Stimulated activated CD8-positive, alpha-beta memory T cell treated with anti-CD3 and anti-CD28 coated beads, Interleukin-4, amount 100 ng/mL, for 4 hours (primary cell): ENCODE data around the gene DSCAM.

Source experiments
- DNase-seq, 2 donors: peaks; one replicate each; pipeline ENCODE4 v3.0.0-alpha.2; 2020; ENCODE audit warnings: low read depth in 2 of 2, low spot score in 1 of 2

DSCAM gene

GRCh38 chr21:40146216-40146837 is 700.6 kb downstream of the DSCAM start:
- DNase-seq: no peak

- no peak for DNase-seq
Measured at GRCh38 chr21:40143822-40144525, 703.0 kb downstream of the DSCAM start.

- no peak for DNase-seq
Measured at GRCh38 chr21:40141621-40142020, 705.3 kb downstream of the DSCAM start.

GRCh38 chr21:40140675-40141074 is 706.3 kb downstream of the DSCAM start:
- no peak for DNase-seq

GRCh38 chr21:40139636-40140035 is 707.3 kb downstream of the DSCAM start:
- DNase-seq: no peak

GRCh38 chr21:40136571-40136970 is 710.4 kb downstream of the DSCAM start:
- no peak for DNase-seq

GRCh38 chr21:40134731-40135492 is 712.0 kb downstream of the DSCAM start:
- DNase-seq: no peak

- no peak for DNase-seq
Measured at GRCh38 chr21:40130476-40130875, 716.5 kb downstream of the DSCAM start.

GRCh38 chr21:40129809-40130208 is 717.1 kb downstream of the DSCAM start:
- no peak for DNase-seq

- no peak for DNase-seq
Measured at GRCh38 chr21:40128891-40129290, 718.1 kb downstream of the DSCAM start.

- DNase-seq: no peak
Measured at GRCh38 chr21:40120940-40121575, 725.9 kb downstream of the DSCAM start.

- DNase-seq: no peak
Measured at GRCh38 chr21:40118527-40118926, 728.4 kb downstream of the DSCAM start.

- no peak for DNase-seq
Measured at GRCh38 chr21:40117236-40117635, 729.7 kb downstream of the DSCAM start.

- DNase-seq: no peak
Measured at GRCh38 chr21:40115775-40116174, 731.2 kb downstream of the DSCAM start.

- no peak for DNase-seq
Measured at GRCh38 chr21:40102682-40103081, 744.3 kb downstream of the DSCAM start.

- no peak for DNase-seq
Measured at GRCh38 chr21:40099809-40100208, 747.1 kb downstream of the DSCAM start.

- no peak for DNase-seq
Measured at GRCh38 chr21:40095477-40095876, 751.5 kb downstream of the DSCAM start.

- no peak for DNase-seq
Measured at GRCh38 chr21:40080385-40080784, 766.6 kb downstream of the DSCAM start.

GRCh38 chr21:40074710-40075109 is 772.2 kb downstream of the DSCAM start:
- DNase-seq: no peak

- DNase-seq: no peak
Measured at GRCh38 chr21:40074198-40074597, 772.8 kb downstream of the DSCAM start.

- DNase-seq: no peak
Measured at GRCh38 chr21:40073642-40074041, 773.3 kb downstream of the DSCAM start.

- no peak for DNase-seq
Measured at GRCh38 chr21:40070871-40071270, 776.1 kb downstream of the DSCAM start.
